Measurements from ENCODE around the gene PODXL. TPM values are rescaled to one million over a fixed set of nuclear protein-coding genes. Genes with fewer than 3 reads are reported as not detected.

Gene PODXL
- total RNA-seq, 1 experiment from 2014 or later = 1.6 TPM

GRCh38 chr7:131568510-131568909 lies 12.1 kb upstream of the PODXL start:
- Mint-ChIP-seq H3K9me3 (ENCODE audit: unreplicated experiment) (no peaks in the 10 kb centered on the region), H3K36me3 (ENCODE audit: insufficient read depth, unreplicated experiment) (no peaks in the 10 kb centered on the region), H3K4me1 (ENCODE audit: insufficient read depth, unreplicated experiment) (no peaks in the 10 kb centered on the region), H3K27ac (ENCODE audit: low read depth, unreplicated experiment) (no peak overlapping the region), H3K4me3 (ENCODE audit: unreplicated experiment) (no peak overlapping the region), H3K27me3 (ENCODE audit: insufficient read depth, unreplicated experiment) (no peaks in the 10 kb centered on the region)
- no peak for TF ChIP-seq CTCF (IDR thresholded peaks at IDR 0.05; ENCODE audit: unreplicated experiment)
- BruUV-seq (replicated peaks) = no TSS peak
- intact Hi-C loops (cut with micrococcal nuclease) = no loop called here
- POLR2A ChIA-PET = no interaction called here
- no peak for DNase-seq (ENCODE audit: unreplicated experiment)
- CTCF ChIA-PET = interaction anchor here (0.7 to 1.4 kb wide), 2 partner anchors 61 to 611 kb away, joined by 3 to 6 read pairs; no protein-coding TSS in a partner anchor

GRCh38 chr7:131564640-131565039 lies 8.2 kb upstream of the PODXL start:
- CTCF ChIA-PET = no interaction called here
- POLR2A ChIA-PET = no interaction called here
- intact Hi-C loops (cut with micrococcal nuclease) = no loop called here
- H3K4me3 Mint-ChIP-seq (ENCODE audit: unreplicated experiment) = no peak overlapping the region
- H3K4me1 Mint-ChIP-seq (ENCODE audit: insufficient read depth, unreplicated experiment) = no peaks in the 10 kb centered on the region
- BruUV-seq (replicated peaks) = no TSS peak
- no peak overlapping the region for H3K27ac Mint-ChIP-seq (ENCODE audit: low read depth, unreplicated experiment)
- H3K27me3 Mint-ChIP-seq (ENCODE audit: insufficient read depth, unreplicated experiment) = no peaks in the 10 kb centered on the region
- no peak for DNase-seq (ENCODE audit: unreplicated experiment)
- TF ChIP-seq CTCF (IDR thresholded peaks at IDR 0.05; ENCODE audit: unreplicated experiment) = no peak
- H3K9me3 Mint-ChIP-seq (ENCODE audit: unreplicated experiment) = no peaks in the 10 kb centered on the region
- no peaks in the 10 kb centered on the region for H3K36me3 Mint-ChIP-seq (ENCODE audit: insufficient read depth, unreplicated experiment)

GRCh38 chr7:131563918-131564317 lies 7.5 kb upstream of the PODXL start:
- no peaks in the 10 kb centered on the region for H3K36me3 Mint-ChIP-seq (ENCODE audit: insufficient read depth, unreplicated experiment)
- H3K4me1 Mint-ChIP-seq (ENCODE audit: insufficient read depth, unreplicated experiment) = no peaks in the 10 kb centered on the region
- no TSS peak for BruUV-seq (replicated peaks)
- ChIA-PET CTCF (interaction anchor here (0.9 kb wide), 1 partner anchor 10 kb away, joined by 5 read pairs; no protein-coding TSS in a partner anchor), POLR2A (no interaction called here)
- intact Hi-C loops (cut with micrococcal nuclease) = no loop called here
- no peaks in the 10 kb centered on the region for H3K9me3 Mint-ChIP-seq (ENCODE audit: unreplicated experiment)
- no peaks in the 10 kb centered on the region for H3K27me3 Mint-ChIP-seq (ENCODE audit: insufficient read depth, unreplicated experiment)
- no peak for TF ChIP-seq CTCF (IDR thresholded peaks at IDR 0.05; ENCODE audit: unreplicated experiment)
- no peak overlapping the region for H3K4me3 Mint-ChIP-seq (ENCODE audit: unreplicated experiment)
- no peak overlapping the region for H3K27ac Mint-ChIP-seq (ENCODE audit: low read depth, unreplicated experiment)
- no peak for DNase-seq (ENCODE audit: unreplicated experiment)

GRCh38 chr7:131562941-131563340 lies 6.5 kb upstream of the PODXL start:
- no peak for TF ChIP-seq CTCF (IDR thresholded peaks at IDR 0.05; ENCODE audit: unreplicated experiment)
- ChIA-PET CTCF (interaction anchor here (0.7 to 0.9 kb wide), 2 partner anchors 9 to 15 kb away, joined by 4 to 5 read pairs; no protein-coding TSS in a partner anchor), POLR2A (no interaction called here)
- BruUV-seq (replicated peaks) = no TSS peak
- Mint-ChIP-seq H3K9me3 (ENCODE audit: unreplicated experiment) (no peaks in the 10 kb centered on the region), H3K4me1 (ENCODE audit: insufficient read depth, unreplicated experiment) (no peaks in the 10 kb centered on the region), H3K4me3 (ENCODE audit: unreplicated experiment) (no peak overlapping the region), H3K27me3 (ENCODE audit: insufficient read depth, unreplicated experiment) (no peaks in the 10 kb centered on the region), H3K36me3 (ENCODE audit: insufficient read depth, unreplicated experiment) (no peaks in the 10 kb centered on the region), H3K27ac (ENCODE audit: low read depth, unreplicated experiment) (no peak overlapping the region)
- intact Hi-C loops (cut with micrococcal nuclease) = no loop called here
- DNase-seq (ENCODE audit: unreplicated experiment) = no peak

Data from MCF 10A (cell line).